Effector CD4-positive, alpha-beta T cell (primary cell): ENCODE measurements around the gene ZNF503.

Experiments
- DNase-seq: peaks from one replicate; pipeline ENCODE4 v3.0.0-alpha.2; 2020

ZNF503 gene

DNA sequence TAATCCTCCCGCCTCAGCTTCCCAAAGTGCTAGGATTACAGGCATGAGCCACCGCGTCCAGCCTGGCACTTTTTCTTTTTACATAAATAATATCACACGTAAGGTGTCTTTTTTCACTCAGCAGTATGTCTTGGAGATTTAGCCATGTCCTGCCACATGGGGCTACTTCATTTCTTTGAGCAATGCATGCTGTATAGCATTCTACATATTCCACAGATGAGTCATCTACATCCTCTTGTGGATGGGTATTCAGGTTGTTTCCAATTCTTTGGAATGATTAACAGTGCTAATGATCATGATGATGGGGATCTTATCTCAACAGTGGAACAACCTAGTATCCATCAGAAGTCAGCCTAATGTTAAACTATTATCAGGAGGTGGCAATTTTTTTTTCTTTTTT is 50.8 kb downstream of the ZNF503 start:
- no peak for DNase-seq
